Karpas-422 (cell line): ENCODE measurements around the gene SLC25A30. TPM values are rescaled to one million over a fixed set of nuclear protein-coding genes. Genes with fewer than 3 reads are reported as not detected.
"Not testable (repeated sequence)": the region's sequence is repeated elsewhere in the genome, so short reads cannot be mapped to it uniquely, and the experiment has no call there.

ENCODE experiments used
- DNase-seq: peaks from one replicate; pipeline ENCODE4 v3.0.0-alpha.2; 2015
- H2AFZ ChIP-seq: fragments of 200-600 bp; sonication (generic); 2 replicates; pipeline ENCODE4 v1.6.1; 2014; ENCODE audit warnings: antibody characterized with exemption, low read length, mixed read lengths
- H3K27ac ChIP-seq: fragments of 200-600 bp; sonication (generic); 2 replicates; pipeline ENCODE4 v1.5.1; 2014; ENCODE audit warnings: mild to moderate bottlenecking, low read length, moderate library complexity
- H3K27me3 ChIP-seq: fragments of 200-600 bp; sonication (generic); 2 replicates; pipeline ENCODE4 v1.6.1; 2014; ENCODE audit warnings: low read length, mixed read lengths
- H3K36me3 ChIP-seq: fragments of 200-600 bp; sonication (generic); 2 replicates; pipeline ENCODE4 v1.6.1; 2014; ENCODE audit warnings: low read length, mixed read lengths; ENCODE audit not compliant: insufficient read depth
- H3K4me1 ChIP-seq: fragments of 200-600 bp; sonication (generic); 2 replicates; pipeline ENCODE4 v1.6.1; 2014; ENCODE audit warnings: mild to moderate bottlenecking, low read length, mixed read lengths
- H3K4me2 ChIP-seq: fragments of 200-600 bp; sonication (generic); 2 replicates; pipeline ENCODE4 v1.6.1; 2014; ENCODE audit warnings: low read length, low read depth, mild to moderate bottlenecking; ENCODE audit not compliant: poor library complexity, severe bottlenecking
- H3K4me3 ChIP-seq: fragments of 200-600 bp; sonication (generic); 2 replicates; pipeline ENCODE4 v1.5.1; 2014; ENCODE audit warnings: mild to moderate bottlenecking, antibody characterized with exemption, low read length, mixed read lengths
- H3K79me2 ChIP-seq: fragments of 200-600 bp; sonication (generic); 2 replicates; pipeline ENCODE4 v1.6.1; 2014; ENCODE audit warnings: mild to moderate bottlenecking, low read length, mixed read lengths
- H3K9ac ChIP-seq: fragments of 200-600 bp; sonication (generic); 2 replicates; pipeline ENCODE4 v1.6.0; 2014; ENCODE audit warnings: low read length
- H3K9me2 ChIP-seq: fragments of 200-600 bp; sonication (generic), shearing (Covaris generic); replicated peaks from 2 replicates; pipeline ENCODE4 v1.6.0; 2014; ENCODE audit warnings: mild to moderate bottlenecking, low read length, moderate library complexity; ENCODE audit not compliant: insufficient read depth
- H3K9me3 ChIP-seq: fragments of 300-700, 200-600 bp; sonication (generic); 2 replicates; pipeline ENCODE4 v1.6.1; 2014; ENCODE audit warnings: low read length, mixed read lengths
- H4K20me1 ChIP-seq: fragments of 200-600 bp; sonication (generic); 2 replicates; pipeline ENCODE4 v1.6.1; 2014; ENCODE audit warnings: mild to moderate bottlenecking, antibody characterized with exemption, low read length, low read depth; ENCODE audit not compliant: insufficient read depth
- total RNA-seq: library from RNA; depleted of rRNA; stranded (reverse); fragments of >200 nt; shearing (Covaris generic); gene quantifications from 2 replicates; pipeline ENCODE4 v1.2.3, GENCODE V29; 2014; ENCODE audit warnings: low replicate concordance

The SLC25A30 gene
- total RNA-seq, 1 experiment from 2014 or later, result not detected

GRCh38 chr13:45419389-45419788 is 1.2 kb upstream of the SLC25A30 start:
- H3K79me2 ChIP-seq, H3K4me3 ChIP-seq, H3K27me3 ChIP-seq, H3K36me3 ChIP-seq, DNase-seq, H3K27ac ChIP-seq, H3K4me2 ChIP-seq, H2AFZ ChIP-seq, H3K9me2 ChIP-seq, H4K20me1 ChIP-seq, H3K9ac ChIP-seq, H3K9me3 ChIP-seq: not testable (repeated sequence)
- H3K4me1 ChIP-seq, result peaks cover 22% of the 10 kb centered on the region

- no peaks in the 10 kb centered on the region for H3K79me2 ChIP-seq
- no peak overlapping the region for H3K9ac ChIP-seq
- H2AFZ ChIP-seq, result no peak overlapping the region
- no peak overlapping the region for H3K27ac ChIP-seq
- H4K20me1 ChIP-seq, result no peaks in the 10 kb centered on the region; the same call in 1 of the 2 replicates
- no peaks in the 10 kb centered on the region for H3K9me2 ChIP-seq
- no peaks in the 10 kb centered on the region for H3K36me3 ChIP-seq
- no peaks in the 10 kb centered on the region for H3K9me3 ChIP-seq
- H3K4me2 ChIP-seq, result peak overlapping the region; percentile 83
- peaks cover 22% of the 10 kb centered on the region for H3K4me1 ChIP-seq
- no peak for DNase-seq
- no peaks in the 10 kb centered on the region for H3K27me3 ChIP-seq
- H3K4me3 ChIP-seq, result peak overlapping the region; percentile 50
These were observed 1.6 kb downstream of the SLC25A30 start for GRCh38 chr13:45416516-45417128.

GRCh38 chr13:45415112-45415511 is 3.1 kb downstream of the SLC25A30 start:
- Histone ChIP-seq H4K20me1 (no peaks in the 10 kb centered on the region; the same call in 1 of the 2 replicates), H3K27ac (no peak overlapping the region), H3K9ac (no peak overlapping the region), H3K36me3 (no peaks in the 10 kb centered on the region), H3K27me3 (no peaks in the 10 kb centered on the region), H3K9me2 (no peaks in the 10 kb centered on the region), H3K4me3 (no peak overlapping the region), H3K9me3 (no peaks in the 10 kb centered on the region), H3K79me2 (no peaks in the 10 kb centered on the region), H3K4me2 (no peak overlapping the region), H2AFZ (no peak overlapping the region), H3K4me1 (peaks cover 22% of the 10 kb centered on the region)
- no peak for DNase-seq

- H3K27me3 ChIP-seq, result no peaks in the 10 kb centered on the region
- no peak overlapping the region for H2AFZ ChIP-seq
- no peaks in the 10 kb centered on the region for H3K9me2 ChIP-seq
- H3K9me3 ChIP-seq, result no peaks in the 10 kb centered on the region
- H3K36me3 ChIP-seq, result no peaks in the 10 kb centered on the region
- no peaks in the 10 kb centered on the region for H3K79me2 ChIP-seq
- DNase-seq, result no peak
- H3K4me1 ChIP-seq, result peaks cover 22% of the 10 kb centered on the region
- no peaks in the 10 kb centered on the region; the same call in 1 of the 2 replicates for H4K20me1 ChIP-seq
- H3K4me3 ChIP-seq, result no peak overlapping the region
- no peak overlapping the region for H3K9ac ChIP-seq
- H3K27ac ChIP-seq, result no peak overlapping the region
- no peak overlapping the region for H3K4me2 ChIP-seq
These were observed 4.3 kb downstream of the SLC25A30 start for GRCh38 chr13:45413826-45414307.

- Histone ChIP-seq H3K4me2 (no peak overlapping the region), H3K27me3 (no peaks in the 10 kb centered on the region), H3K4me3 (no peak overlapping the region), H4K20me1 (no peaks in the 10 kb centered on the region; the same call in 1 of the 2 replicates), H3K27ac (no peak overlapping the region), H3K36me3 (no peaks in the 10 kb centered on the region), H3K9me2 (no peaks in the 10 kb centered on the region), H3K9ac (no peak overlapping the region), H3K9me3 (no peaks in the 10 kb centered on the region), H2AFZ (no peak overlapping the region), H3K79me2 (no peaks in the 10 kb centered on the region), H3K4me1 (peaks cover 12% of the 10 kb centered on the region)
- no peak for DNase-seq
These were observed 5.7 kb downstream of the SLC25A30 start for GRCh38 chr13:45412274-45413049.

- Histone ChIP-seq H3K79me2 (no peaks in the 10 kb centered on the region), H4K20me1 (no peaks in the 10 kb centered on the region)
These were observed 6.5 kb downstream of the SLC25A30 start for GRCh38 chr13:45411631-45412030.

GRCh38 chr13:45411221-45411620 is 7.0 kb downstream of the SLC25A30 start:
- no peaks in the 10 kb centered on the region for H3K9me2 ChIP-seq
- no peaks in the 10 kb centered on the region for H3K9me3 ChIP-seq
- DNase-seq, result no peak
- H4K20me1 ChIP-seq, result no peaks in the 10 kb centered on the region
- no peaks in the 10 kb centered on the region for H3K4me1 ChIP-seq
- H3K4me2 ChIP-seq, result no peak overlapping the region
- no peaks in the 10 kb centered on the region for H3K27me3 ChIP-seq
- no peak overlapping the region for H3K27ac ChIP-seq
- no peak overlapping the region for H2AFZ ChIP-seq
- H3K9ac ChIP-seq, result no peak overlapping the region
- no peak overlapping the region for H3K4me3 ChIP-seq
- H3K36me3 ChIP-seq, result no peaks in the 10 kb centered on the region
- no peaks in the 10 kb centered on the region for H3K79me2 ChIP-seq

More at GRCh38 chr13:45411631-45412030, 6.5 kb downstream of the SLC25A30 start:
- Histone ChIP-seq H2AFZ (no peak overlapping the region), H3K9me2 (no peaks in the 10 kb centered on the region), H3K4me2 (no peak overlapping the region), H3K4me1 (peaks cover 3% of the 10 kb centered on the region), H3K9ac (no peak overlapping the region), H3K36me3 (no peaks in the 10 kb centered on the region), H3K4me3 (no peak overlapping the region), H3K27ac (no peak overlapping the region), H3K9me3 (no peaks in the 10 kb centered on the region), H3K27me3 (no peaks in the 10 kb centered on the region)
- DNase-seq, result no peak

GRCh38 chr13:45410466-45410865 is 7.7 kb downstream of the SLC25A30 start:
- Histone ChIP-seq H3K9ac (no peak overlapping the region), H3K27me3 (no peaks in the 10 kb centered on the region), H4K20me1 (no peaks in the 10 kb centered on the region), H3K9me2 (no peaks in the 10 kb centered on the region), H3K36me3 (no peaks in the 10 kb centered on the region), H3K4me2 (no peak overlapping the region), H2AFZ (no peak overlapping the region), H3K9me3 (no peaks in the 10 kb centered on the region), H3K4me1 (no peaks in the 10 kb centered on the region), H3K27ac (no peak overlapping the region), H3K4me3 (no peak overlapping the region), H3K79me2 (no peaks in the 10 kb centered on the region)
- DNase-seq, result no peak
